Suppressor macrophage (primary cell): Measurements from ENCODE around the gene LCE1C.

ENCODE experiments used
- DNase-seq, 4 experiments: peaks; one replicate each; pipeline ENCODE4 v3.0.0-alpha.2; 2020 to 2022
- total RNA-seq, 17 experiments: gene quantifications; one replicate each; lab custom pipeline; 2026; ENCODE audit warnings: mixed read lengths in 6 of 17, inconsistent platforms in 3 of 17; lab: John Stamatoyannopoulos, UW

The LCE1C gene
- 0 to 1.1 (median 0) reads per million in 17 experiments for total RNA-seq

- no peak for DNase-seq
These were observed at the start of gene LCE1C for GRCh38 chr1:152806576-152806975. Gene LCE1C (minus strand): TSS chr1:152806651. CDS start chr1:152805478, 1,173 bp downstream.

- DNase-seq: no peak
These were observed 49.2 kb upstream of the LCE1C start for GRCh38 chr1:152855661-152856060.

- no peak for DNase-seq
These were observed 36.1 kb upstream of the LCE1C start, which contains the start of gene LCE6A for GRCh38 chr1:152842556-152842955. Gene LCE6A (plus strand): TSS chr1:152842856. CDS start chr1:152843521, 665 bp downstream.

- no peak for DNase-seq
These were observed 30.4 kb upstream of the LCE1C start for GRCh38 chr1:152836870-152837269.

- DNase-seq: no peak
These were observed 20.7 kb upstream of the LCE1C start, which contains the start of gene LCE1A for GRCh38 chr1:152827173-152827572. Gene LCE1A (plus strand): TSS chr1:152827473. CDS start chr1:152827473, 0 bp downstream.

GRCh38 chr1:152824964-152825363, 18.5 kb upstream of the LCE1C start:
- no peak for DNase-seq

- DNase-seq: no peak
These were observed 16.8 kb upstream of the LCE1C start for GRCh38 chr1:152823294-152823693.

GRCh38 chr1:152817309-152817708, 10.9 kb upstream of the LCE1C start:
- DNase-seq: no peak

GRCh38 chr1:152811671-152812070, 5.2 kb upstream of the LCE1C start, which contains the start of gene LCE1B:
Gene LCE1B (plus strand): TSS chr1:152811971. CDS start chr1:152812447, 476 bp downstream.
- DNase-seq: no peak

- DNase-seq: no peak
These were observed 4.6 kb upstream of the LCE1C start for GRCh38 chr1:152811050-152811449.

GRCh38 chr1:152801333-152801732, 5.1 kb downstream of the LCE1C start:
- no peak for DNase-seq

- no peak for DNase-seq
These were observed 10.0 kb downstream of the LCE1C start, which contains the start of gene LCE1D for GRCh38 chr1:152796421-152796820. Gene LCE1D (plus strand): TSS chr1:152796721. CDS start chr1:152797795, 1,074 bp downstream.

- no peak for DNase-seq
These were observed 10.8 kb downstream of the LCE1C start for GRCh38 chr1:152795686-152796085.

- DNase-seq: no peak
These were observed 20.4 kb downstream of the LCE1C start, which contains the start of gene LCE1E for GRCh38 chr1:152786077-152786476. Gene LCE1E (plus strand): TSS chr1:152786257. CDS start chr1:152787300, 1,043 bp downstream.

GRCh38 chr1:152783095-152783494, 23.4 kb downstream of the LCE1C start:
- DNase-seq: no peak

GRCh38 chr1:152777510-152778137, 28.8 kb downstream of the LCE1C start:
- DNase-seq: peak; percentile 17 to 27 (median 25)

GRCh38 chr1:152776361-152776760, 30.1 kb downstream of the LCE1C start:
- no peak for DNase-seq

GRCh38 chr1:152774875-152775274, 31.6 kb downstream of the LCE1C start, which contains the start of gene LCE1F:
Gene LCE1F (plus strand): TSS chr1:152775140. CDS start chr1:152776372, 1,232 bp downstream.
- DNase-seq: no peak

GRCh38 chr1:152770411-152770810, 36.0 kb downstream of the LCE1C start:
- no peak for DNase-seq

GRCh38 chr1:152768847-152769533, 37.5 kb downstream of the LCE1C start:
- no peak for DNase-seq

GRCh38 chr1:152761609-152762213, 44.7 kb downstream of the LCE1C start:
- no peak for DNase-seq

- DNase-seq: no peak
These were observed 45.8 kb downstream of the LCE1C start for GRCh38 chr1:152760551-152761190.
